CD4-positive, alpha-beta T cell (primary cell): ENCODE measurements around the gene SLC17A9. TPM values are rescaled to one million over a fixed set of nuclear protein-coding genes. Genes with fewer than 3 reads are reported as not detected.
A peak's percentile ranks its signal among the peaks of the same experiment; 100 is the strongest.

Experiments
- ATAC-seq: fragments of 200-7000 bp; cut with Tn5 transposase; one replicate; pipeline ENCODE4 v1.10.0; 2022; ENCODE audit warnings: mild to moderate bottlenecking; ENCODE audit not compliant: poor library complexity
- CTCF ChIA-PET: fragments of 350-600 bp; sonication (Branson Sonifier 250); formaldehyde crosslinking; loops from one replicate; lab custom pipeline; 2021; ENCODE audit warnings: antibody characterized with exemption, inconsistent platforms; lab: Charles Lee
- POLR2A ChIA-PET: fragments of 350-600 bp; sonication (Branson Sonifier 250); formaldehyde crosslinking; loops from one replicate; lab custom pipeline; 2021; ENCODE audit warnings: antibody characterized with exemption, inconsistent platforms; lab: Charles Lee
- DNase-seq, 14 experiments: peaks; one replicate each; pipeline ENCODE4 v3.0.0-alpha.2; 2013 to 2020; ENCODE audit warnings: mixed read lengths in 2 of 14
- H3K27ac ChIP-seq, 2 donors: one replicate each; pipeline versions ENCODE4 v1.5.1 to v1.7.0; 2013; ENCODE audit warnings: low read length in 2 of 2, low read depth in 1 of 2, mild to moderate bottlenecking in 1 of 2
- H3K27me3 ChIP-seq, 2 experiments: 1 replicate in 1 of 2; 2 replicates in 1 of 2; pipeline versions ENCODE4 v1.6.1 to v1.7.0; 2013; ENCODE audit warnings: low read length in 2 of 2, control low read depth in 1 of 2, mild to moderate bottlenecking in 1 of 2, moderate library complexity in 1 of 2; ENCODE audit not compliant: insufficient read depth in 2 of 2, control insufficient read depth in 1 of 2
- H3K36me3 ChIP-seq: one replicate; pipeline ENCODE4 v1.6.1; 2013; ENCODE audit warnings: low read length, control low read depth; ENCODE audit not compliant: insufficient read depth
- H3K4me1 ChIP-seq: one replicate; pipeline ENCODE4 v1.6.1; 2013; ENCODE audit warnings: low read length, control low read depth; ENCODE audit not compliant: insufficient read depth
- H3K4me3 ChIP-seq: one replicate; pipeline ENCODE4 v1.5.1; 2013; ENCODE audit warnings: mild to moderate bottlenecking, low read length, moderate library complexity
- H3K9me3 ChIP-seq, 2 experiments: 1 replicate in 1 of 2; 2 replicates in 1 of 2; pipeline versions ENCODE4 v1.6.1 to v1.7.0; 2013; ENCODE audit warnings: low read length in 2 of 2, mild to moderate bottlenecking in 2 of 2, control low read depth in 1 of 2, moderate library complexity in 1 of 2; ENCODE audit not compliant: control insufficient read depth in 1 of 2, insufficient read depth in 1 of 2
- H3K27ac Mint-ChIP-seq: one replicate; pipeline ENCODE4 v1.8.0; 2020; ENCODE audit warnings: mixed read lengths
- H3K27me3 Mint-ChIP-seq: one replicate; pipeline ENCODE4 v1.8.0; 2021; ENCODE audit warnings: mixed read lengths
- H3K36me3 Mint-ChIP-seq: one replicate; pipeline ENCODE4 v1.8.0; 2021; ENCODE audit warnings: low read depth, mixed read lengths
- H3K4me1 Mint-ChIP-seq: one replicate; pipeline ENCODE4 v1.8.0; 2021; ENCODE audit warnings: low read depth, mixed read lengths
- H3K4me3 Mint-ChIP-seq: one replicate; pipeline ENCODE4 v1.8.0; 2020; ENCODE audit warnings: mild to moderate bottlenecking, mixed read lengths
- H3K9me3 Mint-ChIP-seq: one replicate; pipeline ENCODE4 v1.8.0; 2020; ENCODE audit warnings: mixed read lengths
- intact Hi-C, 2 experiments: fragments of 100-400 bp; cut with DNase I in 1 of 2; cut with micrococcal nuclease in 1 of 2; formaldehyde crosslinking; loops; one replicate each; pipeline versions ENCODE4 v1.15.1 to v1.9.0; 2023 to 2025; cut with DNase I, micrococcal nuclease
- total RNA-seq, 174 experiments: library from RNA in 2 of 174; stranded (reverse) in 2 of 174; gene quantifications; one replicate each; pipeline ENCODE4 v1.2.3 and lab custom pipeline; 2021 to 2026
- TF ChIP-seq, protein P1 (sequence below): fragments of 200-600 bp; IDR thresholded peaks from one replicate; pipeline ENCODE4 v1.8.0; 2022; ENCODE audit warnings: antibody characterized with exemption, mild to moderate bottlenecking

SLC17A9 gene
- total RNA-seq, 2 experiments from 2014 or later, result 3.5 to 5.5 TPM

DNA sequence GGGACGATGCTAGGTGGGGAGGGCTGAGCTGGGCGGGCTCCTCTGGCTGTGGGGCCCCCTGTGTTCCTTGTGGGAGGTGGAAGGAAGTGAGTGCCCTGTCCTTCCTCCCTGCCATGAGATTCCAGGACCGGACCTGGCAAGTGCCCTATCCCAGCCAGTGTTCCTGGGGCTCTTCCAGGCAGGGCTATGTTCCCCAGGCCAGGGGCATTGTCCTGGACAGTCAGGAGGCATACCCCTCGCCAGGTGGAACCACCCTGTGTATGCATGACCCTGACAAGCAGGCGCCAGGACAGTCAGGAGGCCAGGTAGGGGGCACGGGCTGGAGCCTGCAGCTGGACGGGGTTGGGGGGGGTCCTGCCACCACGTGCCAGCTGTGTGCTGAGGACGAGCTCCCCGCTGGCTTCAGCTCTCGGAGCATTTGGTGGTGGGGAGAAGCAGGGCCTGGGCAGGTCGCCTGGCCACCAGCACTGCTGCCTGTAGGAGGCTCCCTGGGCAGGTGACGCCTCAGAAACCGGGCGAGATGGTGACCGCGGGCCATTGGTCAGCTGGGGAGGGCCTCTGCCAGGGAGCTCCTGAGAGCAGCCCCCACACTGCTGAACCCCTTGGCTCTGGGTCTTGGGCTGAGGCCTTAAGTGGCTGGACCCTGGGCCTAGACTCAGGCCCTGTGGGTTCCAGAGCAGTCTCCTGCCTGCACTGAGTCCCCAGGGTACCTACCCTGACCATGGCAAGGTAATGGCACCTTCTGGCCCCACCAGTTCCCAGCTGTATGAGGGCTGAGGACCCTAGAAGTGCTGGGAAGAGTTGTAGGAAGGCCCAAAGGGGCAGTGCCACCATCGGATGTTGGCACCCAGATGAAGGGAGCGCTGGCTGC, 694 bp downstream of the SLC17A9 start:
- ATAC-seq, result no peak
- peak in 1 of 14 experiments; percentile 11 for DNase-seq
- no peaks in the 10 kb centered on the region for H3K27me3 Mint-ChIP-seq

DNA sequence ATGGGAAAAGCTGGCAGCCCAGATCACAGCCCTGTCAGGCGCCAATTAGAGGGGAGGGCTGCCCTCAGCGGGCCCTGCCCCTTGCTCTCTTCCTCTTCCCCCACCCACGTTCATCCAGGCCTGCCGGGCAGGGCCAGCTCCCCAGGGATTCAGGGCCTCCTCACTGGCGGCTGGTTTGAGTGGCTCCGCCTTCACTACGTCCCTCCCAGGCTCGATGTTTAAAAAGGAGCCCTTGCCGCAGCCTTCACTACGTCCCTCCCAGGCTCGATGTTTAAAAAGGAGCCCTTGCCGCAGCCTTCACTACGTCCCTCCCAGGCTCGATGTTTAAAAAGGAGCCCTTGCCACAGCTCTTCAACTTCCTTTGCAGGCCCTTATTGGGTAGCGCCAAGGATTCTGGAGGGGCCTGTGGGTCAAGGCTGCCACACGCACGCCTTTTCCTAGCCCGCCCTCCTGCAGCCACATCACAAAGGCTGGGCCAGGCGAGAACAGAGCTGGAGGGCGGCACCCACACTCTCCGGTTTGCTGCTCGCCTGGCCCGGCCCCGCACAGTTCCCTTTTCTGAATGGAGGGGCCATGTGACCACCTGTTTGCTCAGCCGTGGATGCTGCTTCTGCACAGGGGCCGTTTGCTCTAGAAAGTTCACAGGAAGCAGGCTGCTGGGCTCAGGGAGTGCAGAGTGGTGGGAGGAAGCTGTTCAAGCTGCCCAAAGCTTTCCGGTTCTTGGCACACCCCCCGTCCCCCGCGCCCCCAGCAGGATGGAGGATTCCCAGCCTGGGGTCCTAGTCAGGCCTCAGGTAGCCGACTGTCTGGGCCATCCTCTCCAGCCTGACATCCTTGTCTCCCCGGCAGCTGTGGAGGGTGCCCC, 1.6 kb downstream of the SLC17A9 start:
- CTCF ChIA-PET, result interaction anchor here (1.1 to 2.1 kb wide), 2 partner anchors 18 to 55 kb away, joined by 3 to 7 read pairs; no protein-coding TSS in a partner anchor
- no peaks in the 10 kb centered on the region for H3K9me3 Mint-ChIP-seq
- Histone ChIP-seq H3K27me3 (no peaks in the 10 kb centered on the region), H3K27ac (peak overlapping the region; percentile 17 to 78), H3K4me3 (peak overlapping the region; percentile 46), H3K9me3 (peaks cover 0 to 9% of the 10 kb centered on the region in 2 experiments), H3K4me1 (peaks cover 49% of the 10 kb centered on the region), H3K36me3 (peaks cover 11% of the 10 kb centered on the region)
- peaks cover 16% of the 10 kb centered on the region for H3K36me3 Mint-ChIP-seq
- H3K27ac Mint-ChIP-seq, result peak overlapping the region; percentile 90
- intact Hi-C loops, result loop anchor here (1.0 to 10.0 kb wide), 3 partner anchors 15 to 51 kb away; partner anchors contain the start of genes GID8 (in 2 of the 2) and BHLHE23 (in 1 of the 2)
- no peaks in the 10 kb centered on the region for H3K27me3 Mint-ChIP-seq
- POLR2A ChIA-PET, result interaction anchor here (0.8 to 3.1 kb wide), 14 partner anchors 10 to 302 kb away, joined by 3 to 41 read pairs (median 8); partner anchors contain the start of genes DIDO1, GID8 and TCFL5
- TF ChIP-seq, protein P1, sequence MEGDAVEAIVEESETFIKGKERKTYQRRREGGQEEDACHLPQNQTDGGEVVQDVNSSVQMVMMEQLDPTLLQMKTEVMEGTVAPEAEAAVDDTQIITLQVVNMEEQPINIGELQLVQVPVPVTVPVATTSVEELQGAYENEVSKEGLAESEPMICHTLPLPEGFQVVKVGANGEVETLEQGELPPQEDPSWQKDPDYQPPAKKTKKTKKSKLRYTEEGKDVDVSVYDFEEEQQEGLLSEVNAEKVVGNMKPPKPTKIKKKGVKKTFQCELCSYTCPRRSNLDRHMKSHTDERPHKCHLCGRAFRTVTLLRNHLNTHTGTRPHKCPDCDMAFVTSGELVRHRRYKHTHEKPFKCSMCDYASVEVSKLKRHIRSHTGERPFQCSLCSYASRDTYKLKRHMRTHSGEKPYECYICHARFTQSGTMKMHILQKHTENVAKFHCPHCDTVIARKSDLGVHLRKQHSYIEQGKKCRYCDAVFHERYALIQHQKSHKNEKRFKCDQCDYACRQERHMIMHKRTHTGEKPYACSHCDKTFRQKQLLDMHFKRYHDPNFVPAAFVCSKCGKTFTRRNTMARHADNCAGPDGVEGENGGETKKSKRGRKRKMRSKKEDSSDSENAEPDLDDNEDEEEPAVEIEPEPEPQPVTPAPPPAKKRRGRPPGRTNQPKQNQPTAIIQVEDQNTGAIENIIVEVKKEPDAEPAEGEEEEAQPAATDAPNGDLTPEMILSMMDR, result no peak
- DNase-seq (peak; percentile 48 to 88 (median 68)), ATAC-seq (peak; percentile 87)
- peak overlapping the region; percentile 88 for H3K4me3 Mint-ChIP-seq
- peaks cover 31% of the 10 kb centered on the region for H3K4me1 Mint-ChIP-seq

More for the DNA sequence above, 694 bp downstream of the SLC17A9 start:
- Histone ChIP-seq H3K36me3 (peaks cover 20% of the 10 kb centered on the region), H3K9me3 (peaks cover 0 to 9% of the 10 kb centered on the region in 2 experiments), H3K4me3 (peak overlapping the region; percentile 46), H3K27me3 (no peaks in the 10 kb centered on the region), H3K27ac (peak overlapping the region; percentile 17 to 78), H3K4me1 (peaks cover 42% of the 10 kb centered on the region)
- Mint-ChIP-seq H3K4me1 (peaks cover 31% of the 10 kb centered on the region), H3K9me3 (no peaks in the 10 kb centered on the region), H3K4me3 (peak overlapping the region; percentile 88), H3K27ac (peak overlapping the region; percentile 90), H3K36me3 (peaks cover 24% of the 10 kb centered on the region)
- CTCF ChIA-PET, result interaction anchor here (1.1 to 2.1 kb wide), 2 partner anchors 19 to 56 kb away, joined by 3 to 7 read pairs; no protein-coding TSS in a partner anchor
- TF ChIP-seq, protein P1, result no peak
- intact Hi-C loops, result loop anchor here in 1 of 2 experiments (10.0 kb wide), 1 partner anchor 52 kb away; the partner anchor contains the start of gene BHLHE23
- POLR2A ChIA-PET, result interaction anchor here (0.6 to 3.1 kb wide), 13 partner anchors 11 to 159 kb away, joined by 3 to 41 read pairs (median 9); partner anchors contain the start of genes DIDO1, GID8 and TCFL5
